IMR-90 (cell line): ENCODE measurements around the gene CD101.

Experiments
- BHLHE40 ChIP-seq: fragments of 150-350 bp; IDR thresholded peaks from 2 replicates; pipeline ENCODE4 v1.6.1; 2016; ENCODE audit warnings: mild to moderate bottlenecking, low read depth, low read length
- CEBPB ChIP-seq: IDR thresholded peaks from 2 replicates; pipeline ENCODE4 v1.6.1; 2012; ENCODE audit warnings: low read depth, low read length, improper control_type of control experiment
- MAFK ChIP-seq: IDR thresholded peaks from 2 replicates; pipeline ENCODE4 v1.6.1; 2012; ENCODE audit warnings: low read depth, low read length, improper control_type of control experiment
- MAZ ChIP-seq: IDR thresholded peaks from 2 replicates; pipeline ENCODE4 v1.6.1; 2012; ENCODE audit warnings: low read depth, mild to moderate bottlenecking, low read length, improper control_type of control experiment, moderate library complexity, borderline replicate concordance
- MXI1 ChIP-seq: IDR thresholded peaks from 2 replicates; pipeline ENCODE4 v1.6.1; 2012; ENCODE audit warnings: low read depth, mild to moderate bottlenecking, low read length, moderate library complexity, borderline replicate concordance
- POLR2A ChIP-seq: IDR thresholded peaks from 2 replicates; pipeline ENCODE4 v1.6.1; 2012; ENCODE audit warnings: mild to moderate bottlenecking, low read depth, low read length
- RAD21 ChIP-seq: IDR thresholded peaks from 2 replicates; pipeline ENCODE4 v1.6.1; 2012; ENCODE audit warnings: low read length, improper control_type of control experiment
- RCOR1 ChIP-seq: IDR thresholded peaks from 2 replicates; pipeline ENCODE4 v1.6.1; 2012; ENCODE audit warnings: mild to moderate bottlenecking, low read length, improper control_type of control experiment; ENCODE audit not compliant: insufficient replicate concordance
- RFX5 ChIP-seq: IDR thresholded peaks from 2 replicates; pipeline ENCODE4 v1.8.0; 2012; ENCODE audit warnings: low read depth, mild to moderate bottlenecking, low read length, moderate library complexity
- SMC3 ChIP-seq: fragments of 150-350 bp; IDR thresholded peaks from 2 replicates; pipeline ENCODE4 v1.6.1; 2016; ENCODE audit warnings: low read depth, mild to moderate bottlenecking, antibody characterized with exemption, low read length, moderate library complexity
- TF ChIP-seq, protein P1 (sequence below): conservative IDR thresholded peaks from 2 replicates; pipeline ENCODE4 v1.5.1; 2012; ENCODE audit warnings: mild to moderate bottlenecking, low read depth, low read length, improper control_type of control experiment
- TF ChIP-seq, protein P2 (sequence below): fragments of 150-350 bp; IDR thresholded peaks from 2 replicates; pipeline ENCODE4 v1.6.1; 2017; ENCODE audit warnings: mild to moderate bottlenecking, antibody characterized with exemption, low read length, low read depth
- TF ChIP-seq, protein P3 (sequence below): fragments of 150-350 bp; IDR thresholded peaks from 2 replicates; pipeline ENCODE4 v1.6.1; 2016; ENCODE audit warnings: low read depth, mild to moderate bottlenecking, low read length, moderate library complexity, borderline replicate concordance

DNA sequence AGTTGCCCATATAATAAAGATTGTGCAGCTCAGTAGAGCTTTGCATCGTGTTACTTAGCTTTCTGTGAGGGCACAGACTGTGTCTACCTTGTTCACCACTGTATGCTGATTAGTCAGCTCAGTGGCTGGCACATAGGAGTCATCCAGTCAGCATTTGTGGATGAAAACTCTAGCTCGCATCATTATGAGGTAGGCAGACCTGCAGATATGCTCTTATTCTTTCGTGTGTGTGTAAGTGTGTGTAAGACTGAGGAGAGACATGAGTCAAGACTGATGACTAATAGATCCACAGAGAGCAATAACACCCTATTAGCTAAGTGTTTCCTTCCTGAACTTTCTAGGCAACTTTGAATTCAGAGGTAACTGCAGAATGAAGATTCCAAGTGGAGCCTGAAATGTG is 75.7 kb downstream of the CD101 start:
- TF ChIP-seq, protein P1, sequence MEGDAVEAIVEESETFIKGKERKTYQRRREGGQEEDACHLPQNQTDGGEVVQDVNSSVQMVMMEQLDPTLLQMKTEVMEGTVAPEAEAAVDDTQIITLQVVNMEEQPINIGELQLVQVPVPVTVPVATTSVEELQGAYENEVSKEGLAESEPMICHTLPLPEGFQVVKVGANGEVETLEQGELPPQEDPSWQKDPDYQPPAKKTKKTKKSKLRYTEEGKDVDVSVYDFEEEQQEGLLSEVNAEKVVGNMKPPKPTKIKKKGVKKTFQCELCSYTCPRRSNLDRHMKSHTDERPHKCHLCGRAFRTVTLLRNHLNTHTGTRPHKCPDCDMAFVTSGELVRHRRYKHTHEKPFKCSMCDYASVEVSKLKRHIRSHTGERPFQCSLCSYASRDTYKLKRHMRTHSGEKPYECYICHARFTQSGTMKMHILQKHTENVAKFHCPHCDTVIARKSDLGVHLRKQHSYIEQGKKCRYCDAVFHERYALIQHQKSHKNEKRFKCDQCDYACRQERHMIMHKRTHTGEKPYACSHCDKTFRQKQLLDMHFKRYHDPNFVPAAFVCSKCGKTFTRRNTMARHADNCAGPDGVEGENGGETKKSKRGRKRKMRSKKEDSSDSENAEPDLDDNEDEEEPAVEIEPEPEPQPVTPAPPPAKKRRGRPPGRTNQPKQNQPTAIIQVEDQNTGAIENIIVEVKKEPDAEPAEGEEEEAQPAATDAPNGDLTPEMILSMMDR = no peak
- TF ChIP-seq BHLHE40 (peak; percentile 20; the same call in 1 of the 2 replicates), POLR2A (no peak), CEBPB (peak; percentile 83), RAD21 (no peak), MAFK (peak; percentile 85), RCOR1 (peak; percentile 18), SMC3 (no peak), MXI1 (no peak), RFX5 (peak; percentile 67; the same call in 1 of the 2 replicates), MAZ (no peak)
- TF ChIP-seq, protein P2, sequence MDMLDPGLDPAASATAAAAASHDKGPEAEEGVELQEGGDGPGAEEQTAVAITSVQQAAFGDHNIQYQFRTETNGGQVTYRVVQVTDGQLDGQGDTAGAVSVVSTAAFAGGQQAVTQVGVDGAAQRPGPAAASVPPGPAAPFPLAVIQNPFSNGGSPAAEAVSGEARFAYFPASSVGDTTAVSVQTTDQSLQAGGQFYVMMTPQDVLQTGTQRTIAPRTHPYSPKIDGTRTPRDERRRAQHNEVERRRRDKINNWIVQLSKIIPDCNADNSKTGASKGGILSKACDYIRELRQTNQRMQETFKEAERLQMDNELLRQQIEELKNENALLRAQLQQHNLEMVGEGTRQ = no peak
- TF ChIP-seq, protein P3, sequence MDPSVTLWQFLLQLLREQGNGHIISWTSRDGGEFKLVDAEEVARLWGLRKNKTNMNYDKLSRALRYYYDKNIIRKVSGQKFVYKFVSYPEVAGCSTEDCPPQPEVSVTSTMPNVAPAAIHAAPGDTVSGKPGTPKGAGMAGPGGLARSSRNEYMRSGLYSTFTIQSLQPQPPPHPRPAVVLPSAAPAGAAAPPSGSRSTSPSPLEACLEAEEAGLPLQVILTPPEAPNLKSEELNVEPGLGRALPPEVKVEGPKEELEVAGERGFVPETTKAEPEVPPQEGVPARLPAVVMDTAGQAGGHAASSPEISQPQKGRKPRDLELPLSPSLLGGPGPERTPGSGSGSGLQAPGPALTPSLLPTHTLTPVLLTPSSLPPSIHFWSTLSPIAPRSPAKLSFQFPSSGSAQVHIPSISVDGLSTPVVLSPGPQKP = no peak
